Breast epithelium (tissue), 4 donors: ENCODE results near the gene CTF1. TPM values are rescaled to one million over a fixed set of nuclear protein-coding genes. Genes with fewer than 3 reads are reported as not detected.

ENCODE experiments used
- DNase-seq, 2 donors: peaks; one replicate each; pipeline ENCODE4 v3.0.0-alpha.2; 2019; ENCODE audit warnings: low spot score in 2 of 2
- H3K27ac ChIP-seq, 2 donors: fragments of 200-600 bp; sonication (generic) in 1 of 2; one replicate each; pipeline ENCODE4 v1.5.1; 2016 to 2019; ENCODE audit warnings: mild to moderate bottlenecking in 1 of 2
- H3K27me3 ChIP-seq, 2 donors: fragments of 200-600 bp; sonication (generic) in 1 of 2; one replicate each; pipeline versions ENCODE4 v1.5.1 to v1.6.0; 2017 to 2019; ENCODE audit warnings: control low read depth in 1 of 2, mild to moderate bottlenecking in 1 of 2
- H3K36me3 ChIP-seq: fragments of 200-600 bp; one replicate; pipeline ENCODE4 v1.5.1; 2019
- H3K4me1 ChIP-seq, 2 donors: fragments of 200-600 bp; sonication (generic); one replicate each; pipeline ENCODE4 v1.5.1; 2016 to 2019; ENCODE audit warnings: control low read depth in 1 of 2
- H3K4me3 ChIP-seq, 3 donors: fragments of 200-600 bp; sonication (generic); 1 replicate in 2 of 3; 2 replicates in 1 of 3; pipeline ENCODE4 v1.5.1; 2016 to 2019; ENCODE audit warnings: mild to moderate bottlenecking in 3 of 3, moderate library complexity in 2 of 3
- H3K9me3 ChIP-seq, 2 donors: fragments of 200-600 bp; sonication (generic) in 1 of 2; one replicate each; pipeline ENCODE4 v1.5.1; 2016 to 2019; ENCODE audit warnings: control low read depth in 1 of 2
- CTCF ChIP-seq, 3 donors: fragments of 450-650 bp; IDR thresholded peaks; one replicate each; pipeline ENCODE4 v1.5.1; 2016 to 2017; ENCODE audit warnings: antibody characterized with exemption in 3 of 3, mild to moderate bottlenecking in 3 of 3, moderate library complexity in 3 of 3
- POLR2A ChIP-seq: fragments of 450-650 bp; IDR thresholded peaks from one replicate; pipeline ENCODE4 v1.6.1; 2016; ENCODE audit warnings: antibody characterized with exemption, mild to moderate bottlenecking, moderate library complexity
- POLR2AphosphoS5 ChIP-seq, 3 donors: sonication (generic); formaldehyde crosslinking; IDR thresholded peaks; one replicate each; pipeline ENCODE4 v1.6.1; 2017; ENCODE audit warnings: antibody characterized with exemption in 3 of 3
- intact Hi-C: fragments of 100-400 bp; cut with DNase I; formaldehyde crosslinking; loops from one replicate; pipeline ENCODE4 v1.15.1; 2023; ENCODE audit warnings: low total_unique reads
- total RNA-seq, 3 donors: library from RNA; depleted of rRNA; stranded (reverse); fragments of >200 nt; gene quantifications; one replicate each; pipeline ENCODE4 v1.1.0, GENCODE V29; 2016

Gene CTF1
- total RNA-seq, 3 donors from 2014 or later, result 2.6 to 4.5 (median 3.4) TPM

GRCh38 chr16:30899794-30900193, 3.4 kb downstream of the CTF1 start:
- Histone ChIP-seq H3K27ac (no peak overlapping the region), H3K27me3 (no peaks in the 10 kb centered on the region), H3K9me3 (no peaks in the 10 kb centered on the region), H3K36me3 (no peaks in the 10 kb centered on the region), H3K4me3 (no peak overlapping the region), H3K4me1 (peaks cover 4 to 7% of the 10 kb centered on the region in 2 donors)
- DNase-seq, result no peak
- TF ChIP-seq CTCF (IDR thresholded peaks at IDR 0.05) (no peak), POLR2A (no peak), POLR2AphosphoS5 (IDR thresholded peaks at IDR 0.05) (no peak)
- intact Hi-C loops, result loop anchor here (10.0 kb wide), 1 partner anchor 55 kb away; no protein-coding TSS in a partner anchor

DNA sequence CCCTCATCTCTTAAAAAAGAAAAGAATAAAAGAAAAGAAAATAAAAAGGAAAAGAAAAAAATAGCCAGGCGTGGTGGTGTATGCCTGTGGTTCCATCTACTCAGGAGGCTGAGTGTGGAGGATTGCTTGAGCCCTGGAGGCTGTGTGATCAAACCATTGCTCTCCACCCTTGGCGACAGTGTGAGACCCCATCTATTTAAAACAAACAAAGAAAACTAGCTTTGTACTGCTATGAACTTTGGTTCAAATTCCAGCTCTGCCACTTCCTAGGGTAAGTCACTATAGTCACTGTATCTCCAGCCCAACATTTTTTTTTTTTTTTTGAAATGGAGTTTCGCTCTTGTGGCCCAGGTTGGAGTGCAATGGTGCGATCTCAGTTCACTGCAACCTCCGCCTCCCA, 4.2 kb downstream of the CTF1 start:
- intact Hi-C loops, result loop anchor here (10.0 kb wide), 1 partner anchor 56 kb away; no protein-coding TSS in a partner anchor
- H3K4me1 ChIP-seq, result peaks cover 4 to 7% of the 10 kb centered on the region in 2 donors

DNA sequence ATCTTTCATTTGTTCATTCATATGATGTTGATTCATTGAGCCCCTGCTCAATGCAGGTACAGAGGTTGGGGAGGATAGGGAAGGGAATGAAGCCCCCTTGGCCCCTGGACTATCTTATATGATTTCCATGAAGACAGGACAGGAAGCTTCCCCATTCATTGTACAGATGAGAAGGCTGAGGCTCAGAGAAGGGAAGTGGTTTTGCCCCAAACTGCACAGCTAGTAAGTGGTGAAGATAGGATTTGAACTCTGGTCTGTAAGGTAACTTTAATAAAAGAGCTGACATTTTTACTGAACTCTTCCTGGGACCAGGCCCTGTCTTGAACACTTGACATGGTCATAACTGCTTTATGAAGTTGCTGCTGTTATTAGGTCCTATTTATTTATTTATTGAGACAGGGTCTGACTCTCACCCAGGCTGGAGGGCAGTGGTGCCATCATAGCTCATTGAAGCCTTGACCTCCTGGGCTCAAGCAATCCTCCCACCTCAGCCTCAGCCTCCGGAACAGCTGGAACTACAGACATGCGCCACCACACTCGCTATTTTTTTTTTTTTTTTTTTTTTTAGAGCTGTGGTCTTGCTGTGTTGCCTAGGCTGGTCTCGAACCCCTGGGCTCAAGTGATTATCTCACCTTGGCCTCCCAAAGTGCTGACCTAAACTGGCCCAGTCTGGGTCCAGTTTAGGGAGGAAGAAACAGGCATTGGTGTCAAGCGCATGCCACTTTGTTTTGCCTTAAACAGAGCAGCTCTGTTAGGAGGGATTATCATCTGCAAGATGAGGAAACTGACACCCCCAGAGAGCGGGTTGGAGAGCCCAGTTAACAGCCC, 5.0 kb downstream of the CTF1 start:
- Histone ChIP-seq H3K4me3 (peak overlapping the region; percentile 50 to 76 (median 59)), H3K36me3 (no peaks in the 10 kb centered on the region), H3K27ac (peak overlapping the region; percentile 64 to 92), H3K27me3 (no peaks in the 10 kb centered on the region), H3K4me1 (peaks cover 4% of the 10 kb centered on the region in 2 donors), H3K9me3 (no peaks in the 10 kb centered on the region)
- TF ChIP-seq POLR2A (no peak), POLR2AphosphoS5 (IDR thresholded peaks at IDR 0.05) (no peak), CTCF (IDR thresholded peaks at IDR 0.05) (no peak)
- DNase-seq, result no peak
- intact Hi-C loops, result loop anchor here (10.0 kb wide), 1 partner anchor 57 kb away; no protein-coding TSS in a partner anchor

More for the DNA sequence above, 4.2 kb downstream of the CTF1 start:
- no peak overlapping the region for H3K27ac ChIP-seq
- DNase-seq, result no peak
- H3K4me3 ChIP-seq, result no peak overlapping the region
- H3K27me3 ChIP-seq, result no peaks in the 10 kb centered on the region
- no peaks in the 10 kb centered on the region for H3K36me3 ChIP-seq
- TF ChIP-seq POLR2A, result no peak
- TF ChIP-seq POLR2AphosphoS5 (IDR thresholded peaks at IDR 0.05), result no peak
- TF ChIP-seq CTCF (IDR thresholded peaks at IDR 0.05), result no peak
- no peaks in the 10 kb centered on the region for H3K9me3 ChIP-seq

DNA sequence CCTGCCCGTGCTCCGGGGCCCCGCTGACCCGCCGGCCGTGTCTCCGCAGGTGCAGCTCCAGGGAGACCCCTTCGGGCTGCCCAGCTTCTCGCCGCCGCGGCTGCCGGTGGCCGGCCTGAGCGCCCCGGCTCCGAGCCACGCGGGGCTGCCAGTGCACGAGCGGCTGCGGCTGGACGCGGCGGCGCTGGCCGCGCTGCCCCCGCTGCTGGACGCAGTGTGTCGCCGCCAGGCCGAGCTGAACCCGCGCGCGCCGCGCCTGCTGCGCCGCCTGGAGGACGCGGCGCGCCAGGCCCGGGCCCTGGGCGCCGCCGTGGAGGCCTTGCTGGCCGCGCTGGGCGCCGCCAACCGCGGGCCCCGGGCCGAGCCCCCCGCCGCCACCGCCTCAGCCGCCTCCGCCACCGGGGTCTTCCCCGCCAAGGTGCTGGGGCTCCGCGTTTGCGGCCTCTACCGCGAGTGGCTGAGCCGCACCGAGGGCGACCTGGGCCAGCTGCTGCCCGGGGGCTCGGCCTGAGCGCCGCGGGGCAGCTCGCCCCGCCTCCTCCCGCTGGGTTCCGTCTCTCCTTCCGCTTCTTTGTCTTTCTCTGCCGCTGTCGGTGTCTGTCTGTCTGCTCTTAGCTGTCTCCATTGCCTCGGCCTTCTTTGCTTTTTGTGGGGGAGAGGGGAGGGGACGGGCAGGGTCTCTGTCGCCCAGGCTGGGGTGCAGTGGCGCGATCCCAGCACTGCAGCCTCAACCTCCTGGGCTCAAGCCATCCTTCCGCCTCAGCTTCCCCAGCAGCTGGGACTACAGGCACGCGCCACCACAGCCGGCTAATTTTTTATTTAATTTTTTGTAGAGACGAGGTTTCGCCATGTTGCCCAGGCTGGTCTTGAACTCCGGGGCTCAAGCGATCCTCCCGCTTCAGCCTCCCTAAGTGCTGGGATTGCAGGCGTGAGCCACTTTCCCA, 5.9 kb downstream of the CTF1 start:
- DNase-seq, result peak in 1 of 2 donors; percentile 34
- Histone ChIP-seq H3K9me3 (no peaks in the 10 kb centered on the region), H3K4me1 (peaks cover 4% of the 10 kb centered on the region in 2 donors), H3K36me3 (no peaks in the 10 kb centered on the region), H3K4me3 (peak overlapping the region; percentile 50 to 76 (median 59)), H3K27me3 (no peaks in the 10 kb centered on the region), H3K27ac (peak overlapping the region; percentile 79 to 92)
- TF ChIP-seq POLR2A (no peak), CTCF (IDR thresholded peaks at IDR 0.05) (peak in 1 of 3 donors; percentile 76), POLR2AphosphoS5 (IDR thresholded peaks at IDR 0.05) (peak in 1 of 3 donors; percentile 14)
- intact Hi-C loops, result loop anchor here (10.0 kb wide), 1 partner anchor 58 kb away; no protein-coding TSS in a partner anchor
